A549 (cell line): ENCODE results near the gene AK6. TPM values are rescaled to one million over a fixed set of nuclear protein-coding genes. Genes with fewer than 3 reads are reported as not detected.

Experiments
- ATAC-seq, 2 experiments: fragments of 200-7000 bp in 1 of 2; fragments of >200 bp in 1 of 2; cut with Nextera tagmentation in 1 of 2; cut with Tn5 transposase in 1 of 2; 3 replicates each; pipeline versions ENCODE4 v1.8.0 to v1.9.1; 2018 to 2020; ENCODE audit warnings: mild to moderate bottlenecking in 1 of 2, moderate library complexity in 1 of 2
- CTCF ChIA-PET: fragments of 300-600 bp; sonication (Branson Sonifier 250); formaldehyde crosslinking; extraction: SDS; loops from one replicate; lab custom pipeline; 2021; ENCODE audit warnings: antibody characterized with exemption, inconsistent platforms; lab: Yijun Ruan, JAX
- POLR2A ChIA-PET: fragments of 350-600 bp; formaldehyde crosslinking; extraction: SDS; loops from one replicate; lab custom pipeline; 2021; ENCODE audit warnings: antibody characterized with exemption, inconsistent platforms; lab: Yijun Ruan, JAX
- DNase-seq, 2 experiments: peaks; one replicate each; pipeline versions ENCODE4 v3.0.0 to v3.0.0-alpha.2; 2011 to 2016; ENCODE audit warnings: low read depth in 1 of 2, low spot score in 1 of 2
- FAIRE-seq: peaks from 2 replicates; lab custom pipeline; 2011; peaks lifted over from hg19 to GRCh38; lab: Jason Lieb, UNC
- H3K27ac ChIP-seq, 2 experiments: fragments of >200 bp; sonication (Bioruptor Twin); formaldehyde crosslinking; 3 replicates each; pipeline ENCODE4 v1.5.1; 2016 to 2017
- H3K4me1 ChIP-seq: fragments of >200 bp; sonication (Bioruptor Twin); formaldehyde crosslinking; 3 replicates; pipeline ENCODE4 v1.6.1; 2016
- H3K4me2 ChIP-seq: fragments of >200 bp; sonication (Bioruptor Twin); formaldehyde crosslinking; 3 replicates; pipeline ENCODE4 v1.6.1; 2016
- H3K4me3 ChIP-seq: fragments of >200 bp; sonication (Bioruptor Twin); formaldehyde crosslinking; 3 replicates; pipeline ENCODE4 v1.5.1; 2016
- H3K9me3 ChIP-seq: fragments of >200 bp; sonication (Bioruptor Twin); formaldehyde crosslinking; 3 replicates; pipeline ENCODE4 v1.6.1; 2016
- ATOH8 ChIP-seq: fragments of 250-450 bp; sonication (Bioruptor Pico); IDR thresholded peaks from 2 replicates; pipeline ENCODE4 v1.5.0; 2020; ENCODE audit warnings: low read depth, mild to moderate bottlenecking, moderate library complexity
- BHLHE40 ChIP-seq: IDR thresholded peaks from 2 replicates; pipeline ENCODE4 v1.6.1; 2012; ENCODE audit warnings: low read depth, low read length, inconsistent platforms
- CBX2 ChIP-seq: fragments of 200-600 bp; sonication (generic); IDR thresholded peaks from 2 replicates; pipeline ENCODE4 v1.6.1; 2016; ENCODE audit warnings: low read depth, mild to moderate bottlenecking, borderline replicate concordance
- CBX8 ChIP-seq: fragments of 200-600 bp; sonication (generic); IDR thresholded peaks from 2 replicates; pipeline ENCODE4 v1.6.1; 2016
- CEBPB ChIP-seq, 2 experiments: fragments of >200 bp in 1 of 2; sonication (Bioruptor Twin) in 1 of 2; formaldehyde crosslinking in 1 of 2; IDR thresholded peaks; 2 replicates each; pipeline ENCODE4 v1.6.1; 2012 to 2016
- CHD2 ChIP-seq: fragments of 150-350 bp; IDR thresholded peaks from 2 replicates; pipeline ENCODE4 v1.6.1; 2014; ENCODE audit warnings: low read length; ENCODE audit not compliant: partially characterized antibody
- EHF ChIP-seq: fragments of 250-450 bp; sonication (Bioruptor Pico); IDR thresholded peaks from 2 replicates; pipeline ENCODE4 v1.5.0; 2020; ENCODE audit warnings: mild to moderate bottlenecking
- EHMT2 ChIP-seq: fragments of 200-600 bp; sonication (generic); IDR thresholded peaks from 2 replicates; pipeline ENCODE4 v1.6.1; 2016; ENCODE audit warnings: antibody characterized with exemption, low read depth, mild to moderate bottlenecking, moderate library complexity
- EP300 ChIP-seq, 2 experiments: fragments of >200 bp; sonication (Bioruptor Twin); formaldehyde crosslinking; IDR thresholded peaks; 2 replicates in 1 of 2; 3 replicates in 1 of 2; pipeline ENCODE4 v1.6.1; 2016 to 2017
- ESRRA ChIP-seq: fragments of 150-350 bp; IDR thresholded peaks from 2 replicates; pipeline ENCODE4 v1.6.1; 2014; ENCODE audit warnings: mild to moderate bottlenecking, low read length, borderline replicate concordance
- FOSL2 ChIP-seq, 2 experiments: fragments of 450-650 bp in 1 of 2; fragments of >200 bp in 1 of 2; sonication (Bioruptor Twin) in 1 of 2; formaldehyde crosslinking; IDR thresholded peaks; 2 replicates each; pipeline versions ENCODE4 v1.5.0 to v1.6.1; 2016 to 2020; ENCODE audit warnings: mild to moderate bottlenecking in 1 of 2, moderate library complexity in 1 of 2
- GATA3 ChIP-seq: IDR thresholded peaks from 2 replicates; pipeline ENCODE4 v1.6.1; 2012; ENCODE audit warnings: borderline replicate concordance
- HDAC2 ChIP-seq: fragments of 200-600 bp; sonication (generic); IDR thresholded peaks from 2 replicates; pipeline ENCODE4 v1.6.1; 2016
- HOXB13 ChIP-seq: fragments of 250-450 bp; sonication (Bioruptor Pico); IDR thresholded peaks from 2 replicates; pipeline ENCODE4 v1.5.0; 2020; ENCODE audit warnings: low read depth, mild to moderate bottlenecking, moderate library complexity
- HOXB5 ChIP-seq: fragments of 250-450 bp; sonication (Bioruptor Pico); IDR thresholded peaks from 2 replicates; pipeline ENCODE4 v1.5.0; 2020; ENCODE audit warnings: mild to moderate bottlenecking, moderate library complexity
- JUNB ChIP-seq: fragments of >200 bp; sonication (Bioruptor Twin); formaldehyde crosslinking; IDR thresholded peaks from 2 replicates; pipeline ENCODE4 v1.6.1; 2016
- MAFK ChIP-seq: fragments of 450-650 bp; IDR thresholded peaks from 2 replicates; pipeline ENCODE4 v1.6.1; 2014; ENCODE audit not compliant: partially characterized antibody
- MYC ChIP-seq: IDR thresholded peaks from 2 replicates; pipeline ENCODE4 v1.6.1; 2012; ENCODE audit warnings: mild to moderate bottlenecking, inconsistent platforms, low read length, improper control_type of control experiment, borderline replicate concordance
- NFE2L2 ChIP-seq: fragments of 150-350 bp; conservative IDR thresholded peaks from 2 replicates; pipeline ENCODE4 v1.6.1; 2014; ENCODE audit warnings: low read length
- RAD21 ChIP-seq, 2 experiments: fragments of >200 bp in 1 of 2; sonication (Bioruptor Twin) in 1 of 2; formaldehyde crosslinking in 1 of 2; IDR thresholded peaks in 1 of 2; conservative IDR thresholded peaks in 1 of 2; 2 replicates in 1 of 2; 3 replicates in 1 of 2; pipeline ENCODE4 v1.6.1; 2012 to 2018; ENCODE audit warnings: inconsistent platforms in 1 of 2
- RCOR1 ChIP-seq: fragments of 150-350 bp; IDR thresholded peaks from 2 replicates; pipeline ENCODE4 v1.6.1; 2014; ENCODE audit warnings: antibody characterized with exemption, low read length, low read depth
- SMC3 ChIP-seq: fragments of >200 bp; sonication (Bioruptor Twin); formaldehyde crosslinking; IDR thresholded peaks from 3 replicates; pipeline ENCODE4 v1.6.1; 2018; ENCODE audit warnings: inconsistent platforms
- SREBF2 ChIP-seq: fragments of 450-650 bp; IDR thresholded peaks from 2 replicates; pipeline ENCODE4 v1.6.1; 2014; ENCODE audit warnings: mild to moderate bottlenecking, moderate library complexity
- TFCP2L1 ChIP-seq: fragments of 250-450 bp; sonication (Bioruptor Pico); IDR thresholded peaks from 2 replicates; pipeline ENCODE4 v1.5.0; 2021; ENCODE audit warnings: mild to moderate bottlenecking
- ZC3H11A ChIP-seq: fragments of 450-650 bp; IDR thresholded peaks from 2 replicates; pipeline ENCODE4 v1.6.1; 2014; ENCODE audit warnings: antibody characterized with exemption, mild to moderate bottlenecking
- ZFP36 ChIP-seq: fragments of 450-650 bp; IDR thresholded peaks from 2 replicates; pipeline ENCODE4 v1.6.1; 2014; ENCODE audit warnings: borderline replicate concordance; ENCODE audit not compliant: partially characterized antibody
- ZNF302 ChIP-seq: fragments of 250-450 bp; sonication (Bioruptor Pico); IDR thresholded peaks from 2 replicates; pipeline ENCODE4 v1.9.0; 2021; ENCODE audit warnings: inconsistent platforms, mild to moderate bottlenecking, moderate library complexity
- WGBS: methylation state at CpG from one replicate; pipeline ENCODE4 v1.1.6; 2017; ENCODE audit errors: missing lambda C conversion rate; 5-methylcytosine and 5-hydroxymethylcytosine counted together
- polyA plus RNA-seq, 4 experiments: library from polyadenylated mRNA; depleted of rRNA in 3 of 4; stranded (reverse); fragments of >200 nt; fragmentation: RNase III in 1 of 4; extraction: RNeasy Plus Mini Kit Qiagen cat#74134 plus additional on column Dnase treatment in 1 of 4; gene quantifications; 2 replicates in 3 of 4; 3 replicates in 1 of 4; pipeline ENCODE4 v1.2.3, GENCODE V29; 2011 to 2017
- TF ChIP-seq, protein P1 (sequence below): fragments of 250-450 bp; sonication (Bioruptor Pico); IDR thresholded peaks from 2 replicates; pipeline ENCODE4 v1.5.0; 2021; ENCODE audit warnings: mild to moderate bottlenecking, moderate library complexity, borderline replicate concordance
- TF ChIP-seq, protein P2 (sequence below): fragments of 200-600 bp; sonication (generic); IDR thresholded peaks from 2 replicates; pipeline ENCODE4 v1.6.1; 2016; ENCODE audit warnings: antibody characterized with exemption, mild to moderate bottlenecking, moderate library complexity

The AK6 gene
- polyA plus RNA-seq, 2 of the 4 experiments (the other 2 are of a cell fraction) = 83.4 to 108 TPM

GRCh38 chr5:69331528-69332445 is 37.5 kb downstream of the AK6 start:
- ATAC-seq = no peak
- no peak for DNase-seq
- 51% methylated on average over 11 of the region's 11 CpGs for WGBS
- POLR2A ChIA-PET = interaction anchor here (1.1 to 1.2 kb wide), 4 partner anchors 11 to 238 kb away, joined by 3 to 7 read pairs (median 6); partner anchors contain the start of genes CDK7 and SLC30A5
- H3K4me2 ChIP-seq = peak overlapping the region; percentile 80
- CTCF ChIA-PET = interaction anchor here (1.1 to 5.9 kb wide), 2 partner anchors 15 to 238 kb away, joined by 5 to 42 read pairs; partner anchors contain the start of gene SLC30A5
- FAIRE-seq = no peak
- TF ChIP-seq ZFP36 (no peak), ATOH8 (no peak), HOXB5 (no peak), RAD21 (conservative IDR thresholded peaks at IDR 0.05 in 1 of 2, IDR thresholded peaks at IDR 0.05 in 1 of 2) (no peak), MAFK (no peak), NFE2L2 (no peak), ZC3H11A (no peak), TFCP2L1 (CRISPR knock-in tag) (no peak), MYC (no peak), BHLHE40 (no peak), EHMT2 (no peak), CBX8 (no peak)
- TF ChIP-seq, protein P1, sequence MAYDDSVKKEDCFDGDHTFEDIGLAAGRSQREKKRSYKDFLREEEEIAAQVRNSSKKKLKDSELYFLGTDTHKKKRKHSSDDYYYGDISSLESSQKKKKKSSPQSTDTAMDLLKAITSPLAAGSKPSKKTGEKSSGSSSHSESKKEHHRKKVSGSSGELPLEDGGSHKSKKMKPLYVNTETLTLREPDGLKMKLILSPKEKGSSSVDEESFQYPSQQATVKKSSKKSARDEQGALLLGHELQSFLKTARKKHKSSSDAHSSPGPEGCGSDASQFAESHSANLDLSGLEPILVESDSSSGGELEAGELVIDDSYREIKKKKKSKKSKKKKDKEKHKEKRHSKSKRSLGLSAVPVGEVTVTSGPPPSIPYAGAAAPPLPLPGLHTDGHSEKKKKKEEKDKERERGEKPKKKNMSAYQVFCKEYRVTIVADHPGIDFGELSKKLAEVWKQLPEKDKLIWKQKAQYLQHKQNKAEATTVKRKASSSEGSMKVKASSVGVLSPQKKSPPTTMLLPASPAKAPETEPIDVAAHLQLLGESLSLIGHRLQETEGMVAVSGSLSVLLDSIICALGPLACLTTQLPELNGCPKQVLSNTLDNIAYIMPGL (CRISPR knock-in tag) = no peak
- peak overlapping the region; percentile 81 to 92 for H3K27ac ChIP-seq
- peak overlapping the region; percentile 72 for H3K4me3 ChIP-seq
- peaks cover 12% of the 10 kb centered on the region; the same call in 2 of the 3 replicates for H3K4me1 ChIP-seq
- no peaks in the 10 kb centered on the region for H3K9me3 ChIP-seq

DNA sequence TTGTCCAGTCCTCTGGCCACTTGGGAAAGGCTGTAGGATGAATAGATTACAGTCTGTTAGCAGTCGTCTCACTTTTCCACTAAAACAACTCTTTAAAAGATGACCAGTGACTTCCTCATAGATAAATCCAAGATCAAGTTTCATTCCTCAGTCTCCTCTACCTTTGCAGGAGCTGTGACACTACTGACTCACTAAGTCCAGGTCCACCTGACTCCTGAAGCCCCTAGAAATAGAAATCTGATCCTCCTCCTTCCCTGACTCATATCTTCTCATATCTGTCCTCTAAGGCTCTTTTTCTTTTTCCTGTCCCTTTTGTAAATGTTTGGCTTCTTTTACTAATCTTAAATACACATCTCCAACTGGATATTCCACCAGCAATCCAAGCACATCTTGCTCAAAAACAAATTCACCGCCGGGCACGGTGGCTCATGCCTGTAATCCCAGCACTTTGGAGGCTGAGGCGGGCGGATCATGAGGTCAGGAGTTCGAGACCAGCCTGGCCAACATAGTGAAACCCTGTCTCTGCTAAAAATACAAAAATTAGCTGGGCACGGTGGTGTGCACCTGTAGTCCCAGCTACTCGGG is 39.3 kb downstream of the AK6 start:
- Histone ChIP-seq H3K4me3 (no peak overlapping the region), H3K4me2 (no peak overlapping the region), H3K27ac (no peak overlapping the region), H3K9me3 (no peaks in the 10 kb centered on the region), H3K4me1 (peaks cover 12% of the 10 kb centered on the region; the same call in 2 of the 3 replicates)
- ChIA-PET CTCF (no interaction called here), POLR2A (interaction anchor here (0.7 kb wide), 1 partner anchor 236 kb away, joined by 4 read pairs; the partner anchor contains the start of gene SLC30A5)
- ATAC-seq (no peak), DNase-seq (no peak), FAIRE-seq (no peak)
- WGBS = 74% methylated on average over 9 of the region's 9 CpGs
- TF ChIP-seq FOSL2 (IDR thresholded peaks at IDR 0.05) = no peak
- TF ChIP-seq FOSL2 (CRISPR knock-in tag; IDR thresholded peaks at IDR 0.05) = no peak
- no peak for TF ChIP-seq JUNB
- TF ChIP-seq CBX2 = no peak
- no peak for TF ChIP-seq ESRRA
- TF ChIP-seq HOXB13 = no peak
- TF ChIP-seq TFCP2L1 (CRISPR knock-in tag) = no peak
- no peak for TF ChIP-seq ZFP36
- no peak for TF ChIP-seq GATA3
- no peak for TF ChIP-seq HDAC2
- no peak for TF ChIP-seq CEBPB (IDR thresholded peaks at IDR 0.05)
- TF ChIP-seq, protein P2, sequence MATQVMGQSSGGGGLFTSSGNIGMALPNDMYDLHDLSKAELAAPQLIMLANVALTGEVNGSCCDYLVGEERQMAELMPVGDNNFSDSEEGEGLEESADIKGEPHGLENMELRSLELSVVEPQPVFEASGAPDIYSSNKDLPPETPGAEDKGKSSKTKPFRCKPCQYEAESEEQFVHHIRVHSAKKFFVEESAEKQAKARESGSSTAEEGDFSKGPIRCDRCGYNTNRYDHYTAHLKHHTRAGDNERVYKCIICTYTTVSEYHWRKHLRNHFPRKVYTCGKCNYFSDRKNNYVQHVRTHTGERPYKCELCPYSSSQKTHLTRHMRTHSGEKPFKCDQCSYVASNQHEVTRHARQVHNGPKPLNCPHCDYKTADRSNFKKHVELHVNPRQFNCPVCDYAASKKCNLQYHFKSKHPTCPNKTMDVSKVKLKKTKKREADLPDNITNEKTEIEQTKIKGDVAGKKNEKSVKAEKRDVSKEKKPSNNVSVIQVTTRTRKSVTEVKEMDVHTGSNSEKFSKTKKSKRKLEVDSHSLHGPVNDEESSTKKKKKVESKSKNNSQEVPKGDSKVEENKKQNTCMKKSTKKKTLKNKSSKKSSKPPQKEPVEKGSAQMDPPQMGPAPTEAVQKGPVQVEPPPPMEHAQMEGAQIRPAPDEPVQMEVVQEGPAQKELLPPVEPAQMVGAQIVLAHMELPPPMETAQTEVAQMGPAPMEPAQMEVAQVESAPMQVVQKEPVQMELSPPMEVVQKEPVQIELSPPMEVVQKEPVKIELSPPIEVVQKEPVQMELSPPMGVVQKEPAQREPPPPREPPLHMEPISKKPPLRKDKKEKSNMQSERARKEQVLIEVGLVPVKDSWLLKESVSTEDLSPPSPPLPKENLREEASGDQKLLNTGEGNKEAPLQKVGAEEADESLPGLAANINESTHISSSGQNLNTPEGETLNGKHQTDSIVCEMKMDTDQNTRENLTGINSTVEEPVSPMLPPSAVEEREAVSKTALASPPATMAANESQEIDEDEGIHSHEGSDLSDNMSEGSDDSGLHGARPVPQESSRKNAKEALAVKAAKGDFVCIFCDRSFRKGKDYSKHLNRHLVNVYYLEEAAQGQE = no peak
- no peak for TF ChIP-seq EP300 (IDR thresholded peaks at IDR 0.05)
- TF ChIP-seq SMC3 = no peak
- no peak for TF ChIP-seq RCOR1
- TF ChIP-seq ZNF302 (CRISPR knock-in tag) = no peak
- TF ChIP-seq ATOH8 = no peak
- no peak for TF ChIP-seq CHD2
- no peak for TF ChIP-seq EHF (CRISPR knock-in tag)
- TF ChIP-seq SREBF2 = no peak
